ENCODE measurements around the gene NIN. TPM values are rescaled to one million over a fixed set of nuclear protein-coding genes. Genes with fewer than 3 reads are reported as not detected.

NIN gene
- polyA plus RNA-seq, 4 donors: 1.9 to 4.7 (median 3.8) TPM

DNA sequence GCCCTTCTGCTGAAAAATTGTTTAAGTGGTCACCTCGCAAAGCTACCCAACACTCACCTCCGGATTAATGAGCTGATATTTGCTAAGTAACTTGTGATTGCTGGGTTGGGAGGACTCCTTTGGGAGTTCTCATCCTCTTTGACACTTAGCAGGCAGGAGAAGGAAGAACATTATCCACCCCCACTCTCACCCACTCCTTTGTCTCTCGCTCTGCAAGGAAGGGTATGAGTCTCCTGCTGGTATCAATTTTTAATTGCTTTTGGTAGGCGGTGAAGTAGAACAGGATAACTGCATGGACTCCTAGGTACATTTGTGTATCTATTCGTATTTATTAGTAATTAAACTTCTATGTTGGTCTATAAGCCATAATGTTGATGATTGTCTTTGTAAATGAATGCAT, 34.0 kb upstream of the NIN start:
- FAIRE-seq (no peak), DNase-seq (no peak)
- Histone ChIP-seq H3K4me3 (ENCODE audit: low read depth in 1 of 3, low read length in 3 of 3) (no peak overlapping the region), H3K9me3 (ENCODE audit: control insufficient read depth in 2 of 2, insufficient read depth in 1 of 2, low read depth in 1 of 2, low read length in 1 of 2) (no peaks in the 10 kb centered on the region), H3K27me3 (ENCODE audit: control insufficient read depth in 3 of 3, insufficient read depth in 3 of 3, low read length in 3 of 3) (peaks cover 0 to 5% (median 0%) of the 10 kb centered on the region in 3 donors), H3K36me3 (ENCODE audit: control insufficient read depth in 3 of 3, insufficient read depth in 2 of 3, low read depth in 1 of 3, low read length in 3 of 3) (no peaks in the 10 kb centered on the region), H3K27ac (ENCODE audit: low read depth in 1 of 3, low read length in 2 of 3) (no peak overlapping the region), H3K4me1 (ENCODE audit: control insufficient read depth in 3 of 3, insufficient read depth in 2 of 3, low read depth in 1 of 3, low read length in 2 of 3) (peaks cover 0 to 5% (median 0%) of the 10 kb centered on the region in 3 donors)
- 80 to 86% (median 84%) methylated on average over 5 of the region's 5 CpGs for WGBS, 3 donors

DNA sequence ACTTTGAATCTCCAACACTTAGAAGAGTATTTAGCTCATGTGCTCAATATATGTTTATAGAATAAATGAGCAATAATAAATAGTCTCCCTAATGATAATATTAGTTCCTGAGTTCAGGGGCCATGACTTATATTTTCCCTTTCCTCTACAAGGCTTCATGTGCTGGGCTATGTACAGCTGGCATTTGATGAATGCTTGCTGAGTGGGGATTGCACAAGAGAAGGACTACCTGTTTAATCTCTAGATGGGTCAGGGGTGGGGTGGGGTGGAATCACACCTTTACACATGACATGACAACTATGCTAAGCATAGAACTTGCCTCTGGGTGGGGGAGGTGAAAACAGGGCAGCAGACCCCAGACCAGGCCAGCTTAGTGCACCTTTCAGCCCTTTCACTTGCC, 33.3 kb upstream of the NIN start:
- H3K9me3 ChIP-seq (ENCODE audit: control insufficient read depth in 2 of 2, insufficient read depth in 1 of 2, low read depth in 1 of 2, low read length in 1 of 2): no peaks in the 10 kb centered on the region
- no peak for FAIRE-seq
- peaks cover 0 to 12% (median 0%) of the 10 kb centered on the region in 3 donors for H3K27me3 ChIP-seq (ENCODE audit: control insufficient read depth in 3 of 3, insufficient read depth in 3 of 3, low read length in 3 of 3)

DNA sequence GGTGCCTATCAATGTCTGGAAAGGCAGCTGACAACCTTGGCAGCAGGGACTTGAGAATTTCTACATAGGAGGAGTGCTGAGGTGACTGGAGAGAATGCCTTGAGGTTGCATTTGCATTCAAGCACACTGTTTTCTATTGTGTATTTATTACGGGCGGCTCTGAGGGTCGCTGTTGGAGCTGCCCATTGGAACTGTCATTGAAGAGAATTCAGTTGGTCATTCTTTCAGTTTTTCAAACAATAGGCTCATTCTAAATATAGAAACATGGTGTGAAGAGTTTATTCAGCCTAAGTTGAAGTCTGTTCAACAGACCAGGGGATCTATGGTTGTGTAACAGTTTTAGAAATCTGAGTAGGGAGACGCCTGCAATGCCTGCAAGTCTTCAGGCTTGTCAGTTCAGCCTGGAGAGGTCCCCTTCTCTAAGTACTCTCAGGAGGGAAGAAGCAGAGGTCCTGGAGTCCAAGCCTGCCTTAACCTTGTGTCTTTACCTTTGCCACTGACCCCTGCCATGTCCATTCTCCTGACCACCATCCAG, 31.1 kb upstream of the NIN start:
- H3K4me3 ChIP-seq (ENCODE audit: low read depth in 1 of 3, low read length in 3 of 3): no peak overlapping the region
- WGBS, 3 donors: 79 to 84% (median 80%) methylated on average over 4 of the region's 4 CpGs

More for the DNA sequence above, 33.3 kb upstream of the NIN start:
- DNase-seq: no peak
- H3K4me3 ChIP-seq (ENCODE audit: low read depth in 1 of 3, low read length in 3 of 3): no peak overlapping the region
- H3K4me1 ChIP-seq (ENCODE audit: control insufficient read depth in 3 of 3, insufficient read depth in 2 of 3, low read depth in 1 of 3, low read length in 2 of 3): peaks cover 0 to 5% (median 0%) of the 10 kb centered on the region in 3 donors
- H3K36me3 ChIP-seq (ENCODE audit: control insufficient read depth in 3 of 3, insufficient read depth in 2 of 3, low read depth in 1 of 3, low read length in 3 of 3): no peaks in the 10 kb centered on the region
- no peak overlapping the region for H3K27ac ChIP-seq (ENCODE audit: low read depth in 1 of 3, low read length in 2 of 3)

DNA sequence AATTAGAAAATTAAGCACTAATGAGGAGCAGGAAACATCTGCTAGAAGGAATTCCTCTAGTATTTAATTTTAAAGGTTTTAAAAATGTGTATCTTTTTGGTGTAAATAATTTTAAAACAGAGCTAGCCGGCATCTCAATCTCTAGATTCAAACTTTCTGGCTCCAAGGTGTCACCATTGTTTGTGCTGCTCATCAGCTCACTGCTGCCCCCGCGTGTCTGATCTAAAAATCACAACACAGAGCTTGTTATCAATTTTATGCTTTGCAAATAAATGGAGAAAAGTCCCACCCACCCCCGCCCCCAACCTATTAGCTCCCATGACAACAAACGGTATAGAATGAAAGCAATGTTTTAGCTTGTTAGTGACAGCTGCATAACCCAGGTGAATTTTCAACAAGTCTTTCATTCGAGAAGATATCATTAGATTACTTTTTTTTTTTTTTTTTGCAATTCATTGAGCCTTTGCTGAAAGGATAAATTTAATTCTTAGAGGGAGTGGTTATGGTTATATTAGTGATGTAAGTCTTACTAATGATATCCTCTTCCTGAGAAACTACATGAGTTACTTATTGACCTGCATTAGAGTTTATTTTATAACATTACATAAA, 29.6 kb upstream of the NIN start:
- Histone ChIP-seq H3K4me1 (ENCODE audit: control insufficient read depth in 3 of 3, insufficient read depth in 2 of 3, low read depth in 1 of 3, low read length in 2 of 3) (peaks cover 0 to 5% (median 0%) of the 10 kb centered on the region in 3 donors), H3K4me3 (ENCODE audit: low read depth in 1 of 3, low read length in 3 of 3) (peak overlapping the region in 2 of 3 donors; percentile 35 to 36), H3K27me3 (ENCODE audit: control insufficient read depth in 3 of 3, insufficient read depth in 3 of 3, low read length in 3 of 3) (peaks cover 0 to 13% (median 0%) of the 10 kb centered on the region in 3 donors), H3K9me3 (ENCODE audit: control insufficient read depth in 2 of 2, insufficient read depth in 1 of 2, low read depth in 1 of 2, low read length in 1 of 2) (no peaks in the 10 kb centered on the region), H3K36me3 (ENCODE audit: control insufficient read depth in 3 of 3, insufficient read depth in 2 of 3, low read depth in 1 of 3, low read length in 3 of 3) (no peaks in the 10 kb centered on the region), H3K27ac (ENCODE audit: low read depth in 1 of 3, low read length in 2 of 3) (peak overlapping the region in 1 of 3 donors; percentile 54)
- DNase-seq (peak; percentile 74 to 76), FAIRE-seq (no peak)
- WGBS, 3 donors: 1 to 3% (median 1%) methylated on average over 6 of the region's 6 CpGs

More for the DNA sequence above, 31.1 kb upstream of the NIN start:
- DNase-seq (no peak), FAIRE-seq (no peak)
- no peak overlapping the region for H3K27ac ChIP-seq (ENCODE audit: low read depth in 1 of 3, low read length in 2 of 3)
- peaks cover 0 to 13% (median 0%) of the 10 kb centered on the region in 3 donors for H3K27me3 ChIP-seq (ENCODE audit: control insufficient read depth in 3 of 3, insufficient read depth in 3 of 3, low read length in 3 of 3)
- H3K9me3 ChIP-seq (ENCODE audit: control insufficient read depth in 2 of 2, insufficient read depth in 1 of 2, low read depth in 1 of 2, low read length in 1 of 2): no peaks in the 10 kb centered on the region
- H3K36me3 ChIP-seq (ENCODE audit: control insufficient read depth in 3 of 3, insufficient read depth in 2 of 3, low read depth in 1 of 3, low read length in 3 of 3): no peaks in the 10 kb centered on the region
- peaks cover 0 to 5% (median 0%) of the 10 kb centered on the region in 3 donors for H3K4me1 ChIP-seq (ENCODE audit: control insufficient read depth in 3 of 3, insufficient read depth in 2 of 3, low read depth in 1 of 3, low read length in 2 of 3)

DNA sequence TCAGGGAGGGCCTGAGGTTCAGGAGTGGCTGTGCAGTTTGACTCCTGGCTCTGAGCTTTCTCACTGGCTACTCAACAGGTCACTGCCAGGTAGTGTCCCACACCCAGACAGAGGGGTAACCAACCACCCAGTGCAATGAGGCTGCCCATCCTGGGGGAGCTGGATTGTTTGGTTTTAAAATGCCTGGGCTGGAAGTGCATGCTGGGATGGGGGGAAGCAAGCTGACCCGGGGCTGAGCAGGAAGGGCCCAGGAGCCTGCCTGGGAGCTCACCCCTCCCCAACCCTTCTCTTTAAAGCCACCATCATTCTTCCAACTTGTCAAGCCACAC, 28.3 kb upstream of the NIN start:
- WGBS, 3 donors: 7 to 40% (median 33%) methylated on average over 1 of the region's 1 CpG
- FAIRE-seq (no peak), DNase-seq (no peak)
- H3K27me3 ChIP-seq (ENCODE audit: control insufficient read depth in 3 of 3, insufficient read depth in 3 of 3, low read length in 3 of 3): peaks cover 0 to 19% (median 0%) of the 10 kb centered on the region in 3 donors
- H3K36me3 ChIP-seq (ENCODE audit: control insufficient read depth in 3 of 3, insufficient read depth in 2 of 3, low read depth in 1 of 3, low read length in 3 of 3): no peaks in the 10 kb centered on the region
- no peaks in the 10 kb centered on the region for H3K9me3 ChIP-seq (ENCODE audit: control insufficient read depth in 2 of 2, insufficient read depth in 1 of 2, low read depth in 1 of 2, low read length in 1 of 2)
- peak overlapping the region in 1 of 3 donors; percentile 35 for H3K4me3 ChIP-seq (ENCODE audit: low read depth in 1 of 3, low read length in 3 of 3)
- H3K4me1 ChIP-seq (ENCODE audit: control insufficient read depth in 3 of 3, insufficient read depth in 2 of 3, low read depth in 1 of 3, low read length in 2 of 3): peaks cover 0 to 5% (median 0%) of the 10 kb centered on the region in 3 donors
- peak overlapping the region in 1 of 3 donors; percentile 54 for H3K27ac ChIP-seq (ENCODE audit: low read depth in 1 of 3, low read length in 2 of 3)

DNA sequence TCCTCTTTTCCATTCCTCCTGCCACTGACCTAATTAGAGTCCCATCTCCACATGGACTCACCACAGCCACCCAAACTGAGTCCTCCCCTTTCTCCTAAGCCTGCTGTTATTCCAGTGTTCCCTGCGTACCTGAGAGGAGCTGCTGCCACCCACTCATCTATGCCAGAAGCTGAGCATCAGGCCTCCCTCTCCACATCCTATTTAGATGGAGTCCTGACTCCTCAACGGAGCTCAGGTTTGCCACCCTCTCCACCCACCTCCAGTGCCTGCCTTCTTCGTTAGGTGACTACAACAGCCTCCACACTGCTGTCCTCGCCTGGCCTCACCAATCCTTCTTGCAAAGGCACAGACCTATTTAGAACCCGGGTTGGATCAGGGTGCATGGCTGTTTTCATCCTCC, 25.7 kb upstream of the NIN start:
- H3K9me3 ChIP-seq (ENCODE audit: control insufficient read depth in 2 of 2, insufficient read depth in 1 of 2, low read depth in 1 of 2, low read length in 1 of 2): no peaks in the 10 kb centered on the region
- H3K27ac ChIP-seq (ENCODE audit: low read depth in 1 of 3, low read length in 2 of 3): no peak overlapping the region
- H3K4me3 ChIP-seq (ENCODE audit: low read depth in 1 of 3, low read length in 3 of 3): no peak overlapping the region
- DNase-seq: no peak
- H3K4me1 ChIP-seq (ENCODE audit: control insufficient read depth in 3 of 3, insufficient read depth in 2 of 3, low read depth in 1 of 3, low read length in 2 of 3): peaks cover 0 to 5% (median 0%) of the 10 kb centered on the region in 3 donors
- no peak for FAIRE-seq
- 73 to 87% (median 80%) methylated on average over 5 of the region's 5 CpGs for WGBS, 3 donors
- H3K27me3 ChIP-seq (ENCODE audit: control insufficient read depth in 3 of 3, insufficient read depth in 3 of 3, low read length in 3 of 3): peaks cover 0 to 19% (median 0%) of the 10 kb centered on the region in 3 donors
- H3K36me3 ChIP-seq (ENCODE audit: control insufficient read depth in 3 of 3, insufficient read depth in 2 of 3, low read depth in 1 of 3, low read length in 3 of 3): no peaks in the 10 kb centered on the region

DNA sequence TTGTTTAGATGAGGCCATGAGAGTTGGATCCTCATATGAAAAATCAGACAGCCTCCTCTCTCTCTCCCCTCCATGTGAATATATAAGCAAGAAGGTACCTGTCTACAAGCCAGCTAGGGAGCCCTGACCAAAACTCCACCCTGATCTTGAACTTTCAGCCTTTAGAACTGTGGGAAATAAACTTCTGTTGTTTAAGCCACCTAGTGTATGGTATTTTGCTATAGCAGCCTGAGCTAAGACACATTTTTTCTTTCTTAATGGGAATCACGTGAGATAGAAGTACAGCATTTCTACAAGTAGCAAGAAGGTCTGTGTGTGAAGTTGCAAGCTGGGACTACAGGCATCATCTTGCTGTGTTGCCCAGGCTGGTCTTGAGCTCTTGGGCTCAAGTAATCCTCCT, 24.6 kb upstream of the NIN start:
- Histone ChIP-seq H3K4me3 (ENCODE audit: low read depth in 1 of 3, low read length in 3 of 3) (no peak overlapping the region), H3K36me3 (ENCODE audit: control insufficient read depth in 3 of 3, insufficient read depth in 2 of 3, low read depth in 1 of 3, low read length in 3 of 3) (no peaks in the 10 kb centered on the region), H3K4me1 (ENCODE audit: control insufficient read depth in 3 of 3, insufficient read depth in 2 of 3, low read depth in 1 of 3, low read length in 2 of 3) (peaks cover 0 to 5% (median 0%) of the 10 kb centered on the region in 3 donors), H3K27me3 (ENCODE audit: control insufficient read depth in 3 of 3, insufficient read depth in 3 of 3, low read length in 3 of 3) (peaks cover 0 to 19% (median 0%) of the 10 kb centered on the region in 3 donors), H3K9me3 (ENCODE audit: control insufficient read depth in 2 of 2, insufficient read depth in 1 of 2, low read depth in 1 of 2, low read length in 1 of 2) (no peaks in the 10 kb centered on the region), H3K27ac (ENCODE audit: low read depth in 1 of 3, low read length in 2 of 3) (no peak overlapping the region)
- no peak for FAIRE-seq
- 47 to 70% (median 58%) methylated on average over 1 of the region's 1 CpG for WGBS, 3 donors
- DNase-seq: no peak

DNA sequence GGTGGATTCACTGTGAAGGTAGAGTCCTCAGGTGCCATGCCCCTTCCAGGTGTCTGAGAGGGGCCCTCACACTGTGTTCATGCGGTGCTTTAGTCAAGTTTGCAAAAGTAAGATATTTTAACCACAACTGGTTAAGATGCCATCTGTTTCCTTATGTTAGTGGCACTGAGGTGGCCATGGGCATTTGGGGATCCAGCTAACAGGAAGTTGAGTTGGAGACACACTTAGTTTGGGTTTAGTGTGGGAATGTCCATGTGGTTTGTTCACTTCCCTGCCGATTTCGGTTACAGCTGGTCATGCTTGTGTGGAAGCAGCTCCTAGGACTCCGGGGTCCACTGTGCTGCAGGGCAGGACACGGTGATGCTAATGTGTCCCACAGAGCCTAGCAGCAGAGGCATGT, 23.6 kb upstream of the NIN start:
- 78 to 99% (median 83%) methylated on average over 5 of the region's 5 CpGs for WGBS, 3 donors
- no peak overlapping the region for H3K27ac ChIP-seq (ENCODE audit: low read depth in 1 of 3, low read length in 2 of 3)
- FAIRE-seq (no peak), DNase-seq (no peak)
- H3K36me3 ChIP-seq (ENCODE audit: control insufficient read depth in 3 of 3, insufficient read depth in 2 of 3, low read depth in 1 of 3, low read length in 3 of 3): no peaks in the 10 kb centered on the region
- no peak overlapping the region for H3K4me3 ChIP-seq (ENCODE audit: low read depth in 1 of 3, low read length in 3 of 3)
- peaks cover 0 to 12% (median 0%) of the 10 kb centered on the region in 3 donors for H3K27me3 ChIP-seq (ENCODE audit: control insufficient read depth in 3 of 3, insufficient read depth in 3 of 3, low read length in 3 of 3)
- H3K4me1 ChIP-seq (ENCODE audit: control insufficient read depth in 3 of 3, insufficient read depth in 2 of 3, low read depth in 1 of 3, low read length in 2 of 3): no peaks in the 10 kb centered on the region
- H3K9me3 ChIP-seq (ENCODE audit: control insufficient read depth in 2 of 2, insufficient read depth in 1 of 2, low read depth in 1 of 2, low read length in 1 of 2): no peaks in the 10 kb centered on the region

DNA sequence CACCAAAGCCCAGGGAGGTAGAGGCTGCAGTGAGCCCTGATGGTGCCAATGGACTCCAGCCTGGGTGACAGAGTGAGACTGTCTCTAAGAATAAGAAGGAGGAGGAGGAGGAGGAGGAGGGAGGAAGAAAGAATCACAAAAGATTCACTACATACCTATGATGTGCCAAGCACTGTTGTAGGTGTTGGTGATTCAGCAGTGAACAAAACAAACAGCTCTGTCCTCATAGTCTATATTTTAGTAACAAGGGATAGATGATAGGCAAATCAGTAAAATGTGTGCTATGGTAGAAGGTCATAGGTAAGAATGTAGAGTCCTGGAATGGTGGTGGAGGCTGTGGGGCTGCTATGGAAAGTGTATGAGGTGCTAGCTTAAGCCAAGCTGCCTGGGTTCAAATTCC, 22.9 kb upstream of the NIN start:
- no peaks in the 10 kb centered on the region for H3K4me1 ChIP-seq (ENCODE audit: control insufficient read depth in 3 of 3, insufficient read depth in 2 of 3, low read depth in 1 of 3, low read length in 2 of 3)
- H3K9me3 ChIP-seq (ENCODE audit: control insufficient read depth in 2 of 2, insufficient read depth in 1 of 2, low read depth in 1 of 2, low read length in 1 of 2): no peaks in the 10 kb centered on the region
- no peak overlapping the region for H3K27ac ChIP-seq (ENCODE audit: low read depth in 1 of 3, low read length in 2 of 3)
- H3K36me3 ChIP-seq (ENCODE audit: control insufficient read depth in 3 of 3, insufficient read depth in 2 of 3, low read depth in 1 of 3, low read length in 3 of 3): no peaks in the 10 kb centered on the region
- DNase-seq (no peak), FAIRE-seq (no peak)
- H3K27me3 ChIP-seq (ENCODE audit: control insufficient read depth in 3 of 3, insufficient read depth in 3 of 3, low read length in 3 of 3): peaks cover 0 to 9% (median 0%) of the 10 kb centered on the region in 3 donors
- H3K4me3 ChIP-seq (ENCODE audit: low read depth in 1 of 3, low read length in 3 of 3): no peak overlapping the region
